Occipital lobe (tissue), 3 donors: ENCODE data around the gene SOSTDC1. TPM values are rescaled to one million over a fixed set of nuclear protein-coding genes. Genes with fewer than 3 reads are reported as not detected.

ENCODE experiments used
- DNase-seq: peaks from one replicate; lab custom pipeline; 2025; lab: John Stamatoyannopoulos, UW
- small RNA-seq: library from RNA; depleted of rRNA; stranded (forward); fragments of <200 nt; gene quantifications from one replicate; pipeline ENCODE3, GENCODE V24; 2014
- total RNA-seq: library from RNA; depleted of rRNA; stranded (reverse); fragments of >200 nt; gene quantifications from one replicate; pipeline ENCODE4 v1.2.3, GENCODE V29; 2014

SOSTDC1 gene
- total RNA-seq, 1 donor from 2014 or later: 12.6 TPM

GRCh38 chr7:16420329-16420648, 45.2 kb downstream of the SOSTDC1 start:
- DNase-seq: no peak

DNA sequence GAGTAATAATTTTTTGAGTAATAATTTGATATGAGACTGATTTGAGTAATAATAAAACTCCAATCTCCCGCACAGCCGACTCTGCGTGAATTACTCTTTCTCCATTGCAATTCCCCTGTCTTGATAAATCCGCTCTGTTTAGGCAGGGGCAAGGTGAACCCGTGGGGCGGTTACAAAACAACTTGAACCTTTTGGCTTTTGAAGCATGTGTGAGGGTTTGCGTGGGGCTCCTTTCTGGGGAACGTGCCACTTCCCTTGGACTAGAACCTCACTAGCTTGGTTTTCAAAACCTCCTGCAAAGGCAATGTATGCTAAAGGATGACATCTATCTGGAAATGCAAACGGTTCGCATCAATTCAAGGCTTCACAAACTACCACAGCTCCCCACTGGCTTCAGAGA, 45.7 kb downstream of the SOSTDC1 start:
- no peak for DNase-seq

GRCh38 chr7:16419126-16419525, 46.4 kb downstream of the SOSTDC1 start:
- no peak for DNase-seq

DNA sequence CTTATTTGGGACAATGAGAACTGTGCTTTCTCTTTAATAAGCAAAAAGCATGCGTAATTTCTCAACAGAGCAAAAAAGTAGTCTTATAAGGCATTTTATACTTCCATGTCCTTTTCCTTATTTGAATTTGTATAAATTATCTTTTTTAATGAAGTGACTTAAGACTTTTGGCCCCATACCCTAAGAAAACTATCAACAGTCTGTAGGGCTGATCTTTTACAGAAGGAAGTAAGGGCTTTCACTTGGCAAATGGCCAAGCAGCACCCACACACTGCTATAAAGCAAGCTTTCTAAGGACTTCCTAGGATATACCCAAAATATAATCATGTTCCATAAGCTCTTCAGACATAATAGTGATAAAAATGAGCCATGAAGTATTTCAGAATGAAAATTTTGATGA, 47.6 kb downstream of the SOSTDC1 start:
- DNase-seq: no peak

GRCh38 chr7:16416289-16417282, 49.0 kb downstream of the SOSTDC1 start:
- no peak for DNase-seq

DNA sequence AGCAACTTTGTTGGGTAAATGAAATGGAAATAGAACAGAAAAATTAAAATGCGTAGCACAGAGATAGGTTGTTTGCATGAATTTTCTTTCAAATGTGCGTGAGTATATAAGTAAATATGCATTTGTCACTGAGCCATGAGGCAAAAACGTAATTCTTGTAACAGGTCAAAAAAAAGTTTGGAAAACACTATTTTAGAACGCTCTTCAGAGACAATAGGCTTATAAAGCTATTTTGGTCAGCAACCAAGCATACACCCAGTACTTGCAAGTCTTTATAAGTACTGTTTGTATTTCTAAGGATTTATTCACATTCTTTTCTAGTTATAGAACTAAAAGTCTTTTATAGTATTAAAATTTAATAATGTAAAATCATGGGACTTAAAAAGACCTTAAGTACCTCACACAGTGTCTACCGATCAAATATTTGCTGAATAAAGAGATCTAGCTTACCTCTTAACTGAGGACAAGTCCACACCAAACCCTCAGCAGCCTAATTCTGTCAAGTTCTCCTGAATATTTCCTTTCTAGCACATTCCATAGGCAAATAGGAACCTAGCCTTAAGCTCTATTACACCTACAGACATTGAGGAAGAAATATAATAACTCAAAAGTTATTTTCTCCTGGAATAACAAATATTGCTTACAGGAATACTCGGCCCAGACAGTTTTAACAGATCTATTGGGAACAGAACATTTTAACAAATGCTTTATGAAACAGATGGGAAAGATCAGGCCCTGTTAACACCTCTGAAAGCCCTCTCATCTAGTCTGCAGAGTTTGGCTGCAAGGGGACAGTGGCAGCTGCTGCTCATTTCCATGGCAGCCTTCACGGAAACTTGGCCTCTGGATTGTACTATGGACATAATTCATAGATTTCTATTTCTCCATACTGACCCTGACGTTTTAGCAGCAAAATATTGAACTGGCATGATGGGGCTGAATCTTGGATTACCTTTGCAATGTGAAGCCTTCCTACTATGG, 53.0 kb downstream of the SOSTDC1 start:
- no peak for DNase-seq

Small RNAs within 50 kb of the gene (small RNA-seq; reads per million reads assigned to genes)
- not detected for gene AC005014.3

Other genes with a start within 250 kb of the SOSTDC1 start
- 9.5 TPM for gene CRPPA, start 44.2 kb downstream of the SOSTDC1 start, total RNA-seq
- gene LRRC72, start 61.1 kb upstream of the SOSTDC1 start, total RNA-seq: not detected
- 78.0 TPM for gene ANKMY2, start 180.0 kb upstream of the SOSTDC1 start, total RNA-seq
- 85.2 TPM for gene BZW2, start 180.4 kb upstream of the SOSTDC1 start, total RNA-seq